ENCODE data around the gene PCDHAC1. TPM values are rescaled to one million over a fixed set of nuclear protein-coding genes. Genes with fewer than 3 reads are reported as not detected.

The PCDHAC1 gene
- total RNA-seq, 3 donors from 2014 or later, result 0.05 TPM; not detected in 2

DNA sequence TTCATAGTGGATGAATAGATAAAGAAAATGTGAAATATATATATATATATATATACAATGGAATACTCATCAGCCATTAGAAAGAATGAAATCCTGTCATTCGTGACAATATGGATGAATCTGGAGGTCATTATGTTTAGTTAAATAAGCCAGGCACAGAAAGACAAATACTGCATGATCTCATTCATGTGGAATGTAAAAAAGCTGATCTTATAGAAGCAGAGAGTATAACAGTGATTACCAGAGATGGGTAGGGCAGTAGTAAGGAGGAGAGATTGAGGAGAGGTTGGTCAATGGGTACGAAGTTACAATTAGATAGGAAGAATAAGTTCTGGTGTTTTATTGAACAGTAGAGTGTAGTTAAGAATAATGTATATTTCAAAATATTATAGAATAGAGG is 20.5 kb downstream of the PCDHAC1 start:
- Mint-ChIP-seq H3K9me3 (peaks cover 23% of the 10 kb centered on the region), H3K36me3 (ENCODE audit: insufficient read depth) (no peaks in the 10 kb centered on the region), H3K27me3 (ENCODE audit: low read depth) (peaks cover 11% of the 10 kb centered on the region), H3K4me1 (ENCODE audit: low read depth) (no peaks in the 10 kb centered on the region), H3K4me3 (no peak overlapping the region)
- no peak for ATAC-seq
- no peak for DNase-seq

DNA sequence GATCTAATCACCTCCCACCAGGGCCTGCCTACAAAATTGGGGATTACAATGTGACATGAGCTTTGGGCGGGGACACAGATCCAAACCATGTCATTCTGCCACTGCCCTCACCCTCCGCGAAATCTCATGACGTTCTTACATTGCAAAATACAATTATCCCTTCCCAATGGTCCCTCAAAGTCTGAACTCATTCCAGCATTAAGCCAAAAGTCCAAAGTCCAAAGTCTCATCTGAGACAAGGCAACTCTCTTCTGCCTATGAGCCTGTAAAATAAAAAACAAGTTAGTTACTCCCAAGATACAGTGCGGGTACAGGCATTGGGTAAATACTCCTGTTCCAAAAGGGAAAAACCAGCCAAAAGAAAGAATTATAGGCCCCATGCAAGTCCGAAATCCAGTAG is 25.5 kb downstream of the PCDHAC1 start:
- Mint-ChIP-seq H3K4me3 (no peak overlapping the region), H3K4me1 (ENCODE audit: low read depth) (no peaks in the 10 kb centered on the region), H3K27me3 (ENCODE audit: low read depth) (peaks cover 22% of the 10 kb centered on the region), H3K9me3 (peaks cover 1% of the 10 kb centered on the region), H3K36me3 (ENCODE audit: insufficient read depth) (no peaks in the 10 kb centered on the region)
- ATAC-seq (no peak), DNase-seq (no peak)

DNA sequence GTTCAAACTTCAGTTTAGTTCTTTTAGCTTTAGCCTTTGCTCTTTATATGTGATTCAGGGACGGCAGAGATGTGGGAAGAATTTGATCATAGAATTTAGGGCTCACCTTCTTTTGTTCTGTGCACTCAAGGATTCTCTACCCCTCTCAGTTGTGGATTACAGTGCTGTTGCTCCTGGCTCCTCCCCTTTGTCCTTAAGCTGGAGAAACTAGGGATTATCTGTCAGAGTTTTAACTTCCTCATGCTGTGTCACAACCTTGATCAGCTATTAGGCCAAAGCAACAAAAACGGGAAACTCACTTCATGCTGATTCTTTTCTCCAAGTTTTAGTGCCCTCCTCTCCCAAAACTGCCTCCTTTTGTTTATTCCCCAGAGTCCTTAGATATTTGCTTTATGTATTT is 27.1 kb downstream of the PCDHAC1 start:
- H3K4me3 Mint-ChIP-seq, result no peak overlapping the region
- no peaks in the 10 kb centered on the region for H3K36me3 Mint-ChIP-seq (ENCODE audit: insufficient read depth)
- no peaks in the 10 kb centered on the region for H3K9me3 Mint-ChIP-seq
- peaks cover 22% of the 10 kb centered on the region for H3K27me3 Mint-ChIP-seq (ENCODE audit: low read depth)
- DNase-seq (no peak), ATAC-seq (no peak)
- no peaks in the 10 kb centered on the region for H3K4me1 Mint-ChIP-seq (ENCODE audit: low read depth)

DNA sequence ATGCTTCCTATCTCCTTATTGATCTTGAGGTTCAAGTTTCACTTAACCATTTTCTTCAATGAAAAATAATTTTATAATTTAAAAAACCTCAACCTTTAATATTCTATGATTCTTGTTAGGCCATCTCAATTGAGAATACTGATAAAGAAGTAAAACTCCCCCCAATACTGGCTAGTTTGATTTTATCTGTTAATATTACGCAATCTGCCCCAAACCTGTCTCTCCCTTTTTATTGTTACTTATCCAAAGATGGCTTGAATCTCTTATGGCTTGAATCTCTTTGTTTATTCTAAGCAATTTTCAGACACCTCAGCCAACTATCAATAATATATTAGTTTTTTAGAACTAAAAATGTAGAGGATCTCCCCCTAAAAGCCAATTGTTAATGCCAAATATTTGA is 36.1 kb downstream of the PCDHAC1 start:
- Mint-ChIP-seq H3K4me3 (no peak overlapping the region), H3K27me3 (ENCODE audit: low read depth) (peaks cover 35% of the 10 kb centered on the region), H3K4me1 (ENCODE audit: low read depth) (no peaks in the 10 kb centered on the region), H3K9me3 (no peaks in the 10 kb centered on the region), H3K36me3 (ENCODE audit: insufficient read depth) (no peaks in the 10 kb centered on the region)
- ATAC-seq (no peak), DNase-seq (no peak)

DNA sequence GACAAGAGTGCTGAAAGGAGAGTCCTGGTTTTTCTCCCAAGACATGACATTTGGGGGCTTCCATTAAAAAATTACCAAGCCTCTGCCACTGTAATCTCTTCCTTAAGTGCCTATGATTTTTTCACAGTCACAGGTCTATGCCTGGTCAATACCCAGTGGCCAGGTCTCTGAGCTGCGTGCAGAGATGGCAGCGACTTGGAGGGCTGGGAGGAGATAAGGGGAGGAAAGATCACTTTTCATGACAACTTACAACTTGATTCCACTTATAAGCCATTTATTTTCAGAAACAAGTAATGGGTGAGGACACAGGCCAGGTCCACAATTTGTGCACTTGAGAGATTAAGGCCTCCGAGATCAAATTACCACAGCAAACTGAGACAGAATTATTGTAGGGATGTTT is 38.3 kb downstream of the PCDHAC1 start:
- no peak overlapping the region for H3K4me3 Mint-ChIP-seq
- DNase-seq (no peak), ATAC-seq (no peak)
- H3K9me3 Mint-ChIP-seq, result no peaks in the 10 kb centered on the region
- no peaks in the 10 kb centered on the region for H3K36me3 Mint-ChIP-seq (ENCODE audit: insufficient read depth)
- no peaks in the 10 kb centered on the region for H3K4me1 Mint-ChIP-seq (ENCODE audit: low read depth)
- peaks cover 43% of the 10 kb centered on the region for H3K27me3 Mint-ChIP-seq (ENCODE audit: low read depth)

DNA sequence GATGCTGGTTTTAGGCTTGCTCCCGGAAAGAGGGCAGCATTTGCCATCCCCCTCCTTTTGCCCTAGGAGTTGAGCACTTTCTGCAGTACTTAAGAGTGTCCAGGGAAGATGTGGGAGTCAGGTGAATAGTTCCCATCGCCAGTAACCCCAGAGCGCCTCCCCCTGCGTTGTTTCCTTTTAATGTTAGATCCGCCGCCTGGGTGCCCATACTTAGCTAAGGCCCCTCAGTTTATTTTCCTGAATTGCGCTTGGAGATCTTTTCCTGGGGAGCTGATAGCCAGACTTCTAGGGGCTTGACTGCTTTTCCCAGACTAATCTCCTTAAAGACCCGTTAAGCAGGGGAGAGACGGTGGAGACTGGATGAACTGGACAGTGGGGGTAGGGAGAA is 39.8 kb downstream of the PCDHAC1 start:
- Mint-ChIP-seq H3K36me3 (ENCODE audit: insufficient read depth) (no peaks in the 10 kb centered on the region), H3K9me3 (no peaks in the 10 kb centered on the region), H3K4me3 (no peak overlapping the region), H3K4me1 (ENCODE audit: low read depth) (no peaks in the 10 kb centered on the region), H3K27me3 (ENCODE audit: low read depth) (peaks cover 43% of the 10 kb centered on the region)
- ATAC-seq (no peak), DNase-seq (no peak)

DNA sequence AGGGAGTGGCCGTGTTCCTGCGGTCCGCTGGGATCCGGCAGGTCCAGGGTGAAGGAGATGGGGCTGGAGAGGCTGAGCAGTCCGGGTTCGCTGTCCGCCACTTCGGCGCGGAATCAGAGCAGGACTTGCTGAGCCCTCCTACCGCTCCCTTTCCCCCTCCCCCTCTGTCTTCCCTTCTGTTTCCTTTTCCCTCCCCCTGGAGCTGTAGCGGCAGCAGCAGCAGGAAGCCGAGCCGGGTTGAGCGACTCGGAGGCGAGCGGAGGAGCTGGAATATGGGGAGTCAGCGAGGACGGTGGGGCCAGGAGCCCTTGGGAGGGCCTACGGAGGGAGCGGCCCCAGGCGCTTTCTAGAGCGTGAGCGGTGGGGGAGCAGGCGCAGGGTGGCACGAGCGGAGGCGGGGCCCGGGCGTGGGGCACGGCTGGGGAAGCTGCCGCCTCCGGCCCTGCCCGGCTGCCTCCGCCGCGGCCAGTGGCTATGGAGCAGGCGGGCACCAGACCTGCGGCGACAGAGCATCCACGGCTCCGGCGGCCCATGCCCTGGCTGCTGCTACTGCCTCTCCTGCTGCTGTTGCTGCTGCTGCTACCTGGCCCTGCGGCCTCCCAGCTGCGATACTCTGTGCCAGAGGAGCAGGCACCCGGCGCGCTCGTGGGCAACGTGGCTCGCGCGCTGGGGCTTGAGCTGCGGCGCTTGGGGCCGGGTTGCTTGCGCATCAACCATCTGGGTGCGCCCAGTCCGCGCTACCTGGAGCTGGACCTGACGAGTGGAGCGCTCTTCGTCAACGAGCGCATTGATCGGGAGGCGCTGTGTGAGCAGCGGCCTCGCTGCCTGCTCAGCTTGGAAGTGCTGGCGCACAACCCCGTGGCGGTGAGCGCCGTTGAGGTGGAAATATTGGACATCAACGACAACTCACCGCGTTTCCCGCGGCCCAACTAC is 40.5 kb downstream of the PCDHAC1 start, which contains the start of gene PCDHAC2:
PCDHAC2 (plus strand) TSS at position 184 of the 933 bp plus-strand sequence; CDS start at position 475, 291 bp downstream.
- DNase-seq (no peak), ATAC-seq (no peak)
- Mint-ChIP-seq H3K4me1 (ENCODE audit: low read depth) (no peaks in the 10 kb centered on the region), H3K27me3 (ENCODE audit: low read depth) (peaks cover 43% of the 10 kb centered on the region), H3K4me3 (no peak within 1 kb of the TSS), H3K36me3 (ENCODE audit: insufficient read depth) (no peaks in the 10 kb centered on the region), H3K9me3 (no peaks in the 10 kb centered on the region)

DNA sequence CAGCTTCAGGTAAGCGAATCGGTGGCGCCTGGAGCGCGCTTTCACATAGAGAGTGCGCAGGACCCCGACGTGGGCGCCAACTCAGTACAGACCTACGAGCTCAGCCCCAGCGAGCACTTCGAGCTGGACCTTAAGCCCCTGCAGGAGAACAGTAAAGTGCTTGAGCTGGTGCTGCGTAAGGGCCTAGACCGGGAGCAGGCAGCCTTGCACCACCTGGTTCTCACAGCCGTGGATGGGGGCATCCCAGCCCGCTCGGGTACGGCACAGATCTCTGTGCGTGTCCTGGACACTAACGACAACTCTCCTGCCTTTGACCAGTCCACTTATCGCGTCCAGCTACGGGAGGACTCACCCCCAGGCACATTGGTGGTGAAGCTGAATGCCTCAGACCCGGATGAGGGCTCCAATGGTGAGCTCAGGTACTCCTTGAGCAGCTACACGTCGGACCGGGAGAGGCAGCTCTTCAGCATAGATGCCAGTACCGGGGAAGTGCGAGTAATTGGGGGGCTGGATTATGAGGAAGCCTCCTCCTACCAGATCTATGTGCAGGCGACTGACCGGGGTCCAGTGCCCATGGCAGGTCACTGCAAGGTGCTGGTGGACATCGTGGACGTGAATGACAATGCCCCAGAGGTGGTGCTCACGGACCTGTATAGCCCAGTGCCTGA is 41.3 kb downstream of the PCDHAC1 start:
- H3K4me1 Mint-ChIP-seq (ENCODE audit: low read depth), result no peaks in the 10 kb centered on the region
- H3K36me3 Mint-ChIP-seq (ENCODE audit: insufficient read depth), result no peaks in the 10 kb centered on the region
- peaks cover 41% of the 10 kb centered on the region for H3K27me3 Mint-ChIP-seq (ENCODE audit: low read depth)
- DNase-seq (no peak), ATAC-seq (no peak)
- no peak overlapping the region for H3K4me3 Mint-ChIP-seq
- H3K9me3 Mint-ChIP-seq, result no peaks in the 10 kb centered on the region

DNA sequence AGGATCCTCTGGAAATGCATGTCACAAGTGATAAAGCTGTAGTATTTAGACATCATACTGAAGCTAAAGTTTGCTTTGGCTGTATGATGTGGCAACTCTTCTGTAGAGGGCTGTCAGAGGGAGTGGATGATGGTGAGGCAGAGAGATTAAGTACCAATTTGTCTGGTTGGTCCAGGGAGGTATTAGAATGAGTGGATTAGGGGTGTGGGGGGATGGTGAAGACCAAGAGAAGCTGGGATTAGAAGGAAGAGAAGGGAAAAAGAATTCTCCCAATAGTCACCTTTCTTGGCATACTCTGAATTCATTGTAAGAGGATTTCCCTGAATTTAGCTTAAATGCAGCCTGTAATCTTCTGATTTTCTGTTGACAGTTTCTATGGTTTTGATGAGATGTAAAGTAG is 43.8 kb downstream of the PCDHAC1 start:
- Mint-ChIP-seq H3K27me3 (ENCODE audit: low read depth) (peaks cover 28% of the 10 kb centered on the region), H3K4me1 (ENCODE audit: low read depth) (no peaks in the 10 kb centered on the region)

DNA sequence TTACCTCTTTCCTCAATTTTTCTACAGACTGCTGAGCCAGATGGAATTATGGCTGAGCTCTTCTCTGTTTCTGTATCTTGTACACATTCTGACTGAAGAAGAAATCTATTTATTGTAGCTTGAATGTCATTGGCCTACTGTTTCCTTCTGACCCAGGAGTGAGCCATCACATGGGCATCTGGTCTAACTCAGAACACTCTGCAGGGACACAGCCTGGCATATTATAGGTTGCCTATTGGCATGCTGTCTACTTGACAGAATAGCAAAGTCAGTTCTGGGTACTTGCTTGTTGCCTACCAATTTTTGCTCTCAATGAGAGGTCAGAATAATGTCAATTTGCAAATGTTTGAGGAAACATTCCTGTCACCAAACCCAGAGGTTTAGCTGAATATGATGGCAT is 47.5 kb downstream of the PCDHAC1 start:
- DNase-seq (no peak), ATAC-seq (no peak)
- no peaks in the 10 kb centered on the region for H3K4me1 Mint-ChIP-seq (ENCODE audit: low read depth)
- H3K9me3 Mint-ChIP-seq, result no peaks in the 10 kb centered on the region
- no peak overlapping the region for H3K4me3 Mint-ChIP-seq
- H3K36me3 Mint-ChIP-seq (ENCODE audit: insufficient read depth), result no peaks in the 10 kb centered on the region
- H3K27me3 Mint-ChIP-seq (ENCODE audit: low read depth), result peaks cover 7% of the 10 kb centered on the region

More for the DNA sequence above, 43.8 kb downstream of the PCDHAC1 start:
- no peak for ATAC-seq
- Mint-ChIP-seq H3K36me3 (ENCODE audit: insufficient read depth) (no peaks in the 10 kb centered on the region), H3K4me3 (no peak overlapping the region), H3K9me3 (no peaks in the 10 kb centered on the region)
- no peak for DNase-seq

DNA sequence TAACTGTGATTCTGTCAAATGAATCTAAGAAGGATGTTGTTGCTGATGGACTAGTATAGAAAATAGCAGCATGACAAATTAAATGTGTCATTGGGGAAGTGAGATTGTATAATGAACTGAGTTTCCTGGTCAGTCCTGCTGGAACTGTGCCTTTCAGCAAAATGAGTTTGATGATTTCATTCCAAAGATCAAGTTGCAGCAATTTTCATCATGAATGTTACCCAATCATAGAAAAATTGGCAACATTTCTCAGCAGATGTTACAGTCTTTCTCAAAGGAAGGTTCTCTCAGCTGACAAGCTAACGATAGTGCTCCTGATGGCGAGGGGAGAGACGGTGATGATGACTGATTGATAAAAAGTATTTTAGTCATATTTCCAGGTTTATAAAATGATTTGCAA is 50.9 kb downstream of the PCDHAC1 start:
- ATAC-seq, result no peak
- Mint-ChIP-seq H3K4me3 (no peak overlapping the region), H3K9me3 (no peaks in the 10 kb centered on the region), H3K4me1 (ENCODE audit: low read depth) (no peaks in the 10 kb centered on the region), H3K36me3 (ENCODE audit: insufficient read depth) (no peaks in the 10 kb centered on the region), H3K27me3 (ENCODE audit: low read depth) (peaks cover 10% of the 10 kb centered on the region)
- DNase-seq, result no peak

DNA sequence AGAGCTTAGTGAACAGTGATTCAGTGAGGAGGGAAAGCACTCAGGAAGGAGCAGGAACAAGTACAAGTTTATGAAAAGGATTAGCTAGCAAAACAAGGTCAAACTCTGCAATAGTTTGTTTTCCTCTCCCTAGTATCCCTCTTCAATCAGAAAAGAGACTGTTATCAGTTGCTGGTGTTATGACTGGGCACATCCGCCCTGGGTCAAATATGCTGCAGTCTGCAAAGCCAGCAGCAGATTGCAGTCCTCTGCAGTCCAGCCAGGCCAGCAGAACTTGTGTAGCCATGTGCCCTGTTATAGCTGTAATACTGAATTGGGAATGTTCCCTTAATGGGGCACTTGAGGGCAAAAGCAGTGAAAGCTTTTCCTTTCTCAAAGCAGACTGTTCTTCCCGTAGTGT is 52.2 kb downstream of the PCDHAC1 start:
- DNase-seq, result no peak
- Mint-ChIP-seq H3K9me3 (no peaks in the 10 kb centered on the region), H3K36me3 (ENCODE audit: insufficient read depth) (no peaks in the 10 kb centered on the region), H3K4me3 (no peak overlapping the region), H3K27me3 (ENCODE audit: low read depth) (peaks cover 10% of the 10 kb centered on the region), H3K4me1 (ENCODE audit: low read depth) (no peaks in the 10 kb centered on the region)
- no peak for ATAC-seq

DNA sequence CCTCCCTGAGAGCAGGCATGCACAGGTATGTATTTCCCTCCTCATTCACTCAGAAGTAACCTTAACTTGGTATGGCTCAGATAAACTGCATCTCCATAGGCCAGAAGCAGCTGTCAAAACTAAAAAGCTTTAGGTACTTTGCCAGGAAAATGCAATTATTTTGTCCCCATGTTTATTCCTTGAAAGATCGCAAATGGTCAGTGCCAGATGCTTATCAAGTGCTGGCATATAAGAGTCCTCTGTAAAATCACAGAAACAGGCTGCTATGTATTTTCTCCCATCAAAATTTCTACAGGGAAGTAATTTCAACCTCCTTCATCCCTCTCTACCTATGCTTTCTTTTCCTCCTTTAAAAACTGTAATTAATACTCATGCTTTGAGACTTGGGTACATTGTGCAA is 52.9 kb downstream of the PCDHAC1 start:
- DNase-seq, result no peak
- Mint-ChIP-seq H3K9me3 (no peaks in the 10 kb centered on the region), H3K36me3 (ENCODE audit: insufficient read depth) (no peaks in the 10 kb centered on the region), H3K4me3 (no peak overlapping the region), H3K4me1 (ENCODE audit: low read depth) (no peaks in the 10 kb centered on the region), H3K27me3 (ENCODE audit: low read depth) (peaks cover 10% of the 10 kb centered on the region)
- no peak for ATAC-seq
